Measurements from ENCODE around the gene RFPL3. TPM values are rescaled to one million over a fixed set of nuclear protein-coding genes. Genes with fewer than 3 reads are reported as not detected.
"Not testable (repeated sequence)": the region's sequence is repeated elsewhere in the genome, so short reads cannot be mapped to it uniquely, and the experiment has no call there.

The RFPL3 gene
- not detected for total RNA-seq
- polyA plus RNA-seq (ENCODE audit: insufficient read depth in 1 of 8, insufficient read length in 8 of 8, low replicate concordance in 1 of 8), result under 1 TPM in 1 of 8 donors, not detected in 7; 0.35 TPM
- long read RNA-seq, donor 1, result 0 reads
- long read RNA-seq, donor 2, result 0 reads
- long read RNA-seq, donor 3, result 0 reads
- long read RNA-seq, donor 4, result 0 reads
- long read RNA-seq, donor 5, result 0 reads
- long read RNA-seq, donor 6, result 0 reads
- long read RNA-seq, donor 7, result 0 reads
- long read RNA-seq, donor 8, result 0 reads
- long read RNA-seq, donor 9, result 0 reads
- long read RNA-seq, donor 10, result 0 reads
- long read RNA-seq, donor 11, result 0 reads

DNA sequence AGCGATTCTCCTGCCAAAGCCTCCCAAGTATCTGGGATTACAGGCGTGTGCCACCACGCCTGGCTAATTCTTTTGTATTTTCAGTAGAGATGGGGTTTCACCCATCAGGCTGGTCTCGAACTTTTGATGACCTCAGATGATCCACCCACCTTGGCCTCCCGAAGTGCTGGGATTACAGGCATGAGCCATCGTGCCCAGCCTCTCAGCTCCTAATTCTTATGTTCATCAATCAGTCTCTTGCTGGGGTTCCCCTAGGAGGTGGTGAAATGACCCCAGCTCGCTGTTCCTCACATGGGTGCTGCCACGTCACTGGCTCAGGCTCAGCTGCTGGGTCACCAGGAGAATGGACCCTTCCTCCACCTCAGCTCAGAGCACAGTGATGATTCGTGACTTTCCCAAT lies at the start of gene RFPL3:
RFPL3 (plus strand) TSS at position 301 of the 400 bp plus-strand sequence. CDS start 205 bp downstream, outside the sequence.
- WGBS (ENCODE audit: insufficient coverage), result 81% methylated on average over 6 of the region's 9 CpGs
- not testable (repeated sequence) for DNase-seq; H3K36me3 ChIP-seq (ENCODE audit: control insufficient read depth, insufficient read depth, low read length)

GRCh38 chr22:32308191-32308590 lies 49.5 kb upstream of the RFPL3 start:
- H3K36me3 ChIP-seq (ENCODE audit: control insufficient read depth, insufficient read depth, low read length), result no peaks in the 10 kb centered on the region
- WGBS (ENCODE audit: insufficient coverage), result 80% methylated on average over 5 of the region's 7 CpGs
- no peaks in the 10 kb centered on the region for H3K4me1 ChIP-seq (ENCODE audit: control insufficient read depth, insufficient read depth, low read length)
- DNase-seq, result no peak
- no peak overlapping the region for H3K27ac ChIP-seq (ENCODE audit: low read length)
- H3K9me3 ChIP-seq (replicated peaks; ENCODE audit: control insufficient read depth, low read depth, low read length), result no peaks in the 10 kb centered on the region
- H3K27me3 ChIP-seq (ENCODE audit: control insufficient read depth, insufficient read depth, low read length), result no peaks in the 10 kb centered on the region
- H3K4me3 ChIP-seq (ENCODE audit: low read length), result no peak overlapping the region

More for the DNA sequence above, at the start of gene RFPL3:
- H3K4me1 ChIP-seq (ENCODE audit: control insufficient read depth, insufficient read depth, low read length); H3K4me3 ChIP-seq (ENCODE audit: low read length); H3K9me3 ChIP-seq (replicated peaks; ENCODE audit: control insufficient read depth, low read depth, low read length); H3K27ac ChIP-seq (ENCODE audit: low read length); H3K27me3 ChIP-seq (ENCODE audit: control insufficient read depth, insufficient read depth, low read length): not testable (repeated sequence)

- H3K4me1 ChIP-seq (ENCODE audit: control insufficient read depth, insufficient read depth, low read length), result no peaks in the 10 kb centered on the region
- H3K36me3 ChIP-seq (ENCODE audit: control insufficient read depth, insufficient read depth, low read length), result no peaks in the 10 kb centered on the region
- H3K27me3 ChIP-seq (ENCODE audit: control insufficient read depth, insufficient read depth, low read length), result no peaks in the 10 kb centered on the region
- no CpG with 5 or more reads among the region's 6 CpGs for WGBS (ENCODE audit: insufficient coverage)
- no peak for DNase-seq
- no peak overlapping the region for H3K27ac ChIP-seq (ENCODE audit: low read length)
- no peaks in the 10 kb centered on the region for H3K9me3 ChIP-seq (replicated peaks; ENCODE audit: control insufficient read depth, low read depth, low read length)
- no peak overlapping the region for H3K4me3 ChIP-seq (ENCODE audit: low read length)
These were observed 48.7 kb upstream of the RFPL3 start for GRCh38 chr22:32308934-32309333.

- 37% methylated on average over 4 of the region's 9 CpGs for WGBS (ENCODE audit: insufficient coverage)
- H3K27me3 ChIP-seq (ENCODE audit: control insufficient read depth, insufficient read depth, low read length), result no peaks in the 10 kb centered on the region
These were observed 47.9 kb upstream of the RFPL3 start for GRCh38 chr22:32309585-32310251.

GRCh38 chr22:32310777-32311176 lies 46.9 kb upstream of the RFPL3 start:
- H3K4me1 ChIP-seq (ENCODE audit: control insufficient read depth, insufficient read depth, low read length), result no peaks in the 10 kb centered on the region
- WGBS (ENCODE audit: insufficient coverage), result 87% methylated on average over 5 of the region's 5 CpGs
- no peak overlapping the region for H3K4me3 ChIP-seq (ENCODE audit: low read length)
- no peak for DNase-seq
- H3K9me3 ChIP-seq (replicated peaks; ENCODE audit: control insufficient read depth, low read depth, low read length), result no peaks in the 10 kb centered on the region
- H3K27me3 ChIP-seq (ENCODE audit: control insufficient read depth, insufficient read depth, low read length), result no peaks in the 10 kb centered on the region
- H3K27ac ChIP-seq (ENCODE audit: low read length), result no peak overlapping the region
- H3K36me3 ChIP-seq (ENCODE audit: control insufficient read depth, insufficient read depth, low read length), result no peaks in the 10 kb centered on the region

More at GRCh38 chr22:32309585-32310251, 47.9 kb upstream of the RFPL3 start:
- H3K27ac ChIP-seq (ENCODE audit: low read length), result no peak overlapping the region
- H3K36me3 ChIP-seq (ENCODE audit: control insufficient read depth, insufficient read depth, low read length), result no peaks in the 10 kb centered on the region
- no peak for DNase-seq
- H3K9me3 ChIP-seq (replicated peaks; ENCODE audit: control insufficient read depth, low read depth, low read length), result no peaks in the 10 kb centered on the region
- no peaks in the 10 kb centered on the region for H3K4me1 ChIP-seq (ENCODE audit: control insufficient read depth, insufficient read depth, low read length)
- no peak overlapping the region for H3K4me3 ChIP-seq (ENCODE audit: low read length)

DNA sequence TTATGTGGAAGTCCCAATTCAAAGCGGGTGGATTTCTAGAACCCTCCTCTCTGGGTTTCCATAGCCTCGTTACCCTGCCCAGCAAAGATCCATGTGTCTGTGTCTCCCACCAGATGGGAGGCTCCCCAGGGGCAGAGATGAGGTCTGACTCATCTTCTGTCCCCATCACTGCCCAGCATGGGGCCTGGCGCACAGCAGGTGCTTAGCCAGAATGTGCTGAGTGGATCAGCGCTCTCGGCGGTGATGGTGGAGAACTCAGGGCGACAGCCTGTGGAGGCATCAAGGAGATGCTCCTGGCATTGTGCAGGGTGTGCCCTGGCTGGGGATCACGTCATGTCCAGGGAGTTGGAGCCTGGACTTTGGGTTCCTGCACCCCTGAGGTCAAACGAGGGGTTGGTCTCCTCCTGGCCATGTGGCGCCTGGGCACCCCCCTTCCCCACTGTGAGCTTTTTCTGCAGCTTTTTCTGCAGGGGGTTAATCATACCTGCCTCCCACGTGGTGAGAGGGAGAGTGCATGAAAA lies 46.1 kb upstream of the RFPL3 start:
- Histone ChIP-seq H3K36me3 (ENCODE audit: control insufficient read depth, insufficient read depth, low read length) (no peaks in the 10 kb centered on the region), H3K4me3 (ENCODE audit: low read length) (no peak overlapping the region), H3K4me1 (ENCODE audit: control insufficient read depth, insufficient read depth, low read length) (no peaks in the 10 kb centered on the region), H3K9me3 (replicated peaks; ENCODE audit: control insufficient read depth, low read depth, low read length) (no peaks in the 10 kb centered on the region), H3K27me3 (ENCODE audit: control insufficient read depth, insufficient read depth, low read length) (no peaks in the 10 kb centered on the region), H3K27ac (ENCODE audit: low read length) (no peak overlapping the region)
- no peak for DNase-seq
- WGBS (ENCODE audit: insufficient coverage), result 69% methylated on average over 8 of the region's 11 CpGs

GRCh38 chr22:32312748-32313147 lies 44.9 kb upstream of the RFPL3 start:
- H3K9me3 ChIP-seq (replicated peaks; ENCODE audit: control insufficient read depth, low read depth, low read length), result no peaks in the 10 kb centered on the region

GRCh38 chr22:32313532-32313931 lies 44.1 kb upstream of the RFPL3 start:
- Histone ChIP-seq H3K27ac (ENCODE audit: low read length) (no peak overlapping the region), H3K27me3 (ENCODE audit: control insufficient read depth, insufficient read depth, low read length) (no peaks in the 10 kb centered on the region), H3K4me1 (ENCODE audit: control insufficient read depth, insufficient read depth, low read length) (no peaks in the 10 kb centered on the region), H3K36me3 (ENCODE audit: control insufficient read depth, insufficient read depth, low read length) (no peaks in the 10 kb centered on the region), H3K9me3 (replicated peaks; ENCODE audit: control insufficient read depth, low read depth, low read length) (no peaks in the 10 kb centered on the region), H3K4me3 (ENCODE audit: low read length) (no peak overlapping the region)
- DNase-seq, result no peak

More at GRCh38 chr22:32312748-32313147, 44.9 kb upstream of the RFPL3 start:
- Histone ChIP-seq H3K4me1 (ENCODE audit: control insufficient read depth, insufficient read depth, low read length) (no peaks in the 10 kb centered on the region), H3K4me3 (ENCODE audit: low read length) (no peak overlapping the region), H3K27ac (ENCODE audit: low read length) (no peak overlapping the region), H3K27me3 (ENCODE audit: control insufficient read depth, insufficient read depth, low read length) (no peaks in the 10 kb centered on the region), H3K36me3 (ENCODE audit: control insufficient read depth, insufficient read depth, low read length) (no peaks in the 10 kb centered on the region)
- DNase-seq, result no peak
- no CpG with 5 or more reads among the region's 4 CpGs for WGBS (ENCODE audit: insufficient coverage)

GRCh38 chr22:32317524-32317923 lies 40.1 kb upstream of the RFPL3 start:
- Histone ChIP-seq H3K27ac (ENCODE audit: low read length) (no peak overlapping the region), H3K4me3 (ENCODE audit: low read length) (no peak overlapping the region), H3K27me3 (ENCODE audit: control insufficient read depth, insufficient read depth, low read length) (peaks cover 5% of the 10 kb centered on the region), H3K4me1 (ENCODE audit: control insufficient read depth, insufficient read depth, low read length) (no peaks in the 10 kb centered on the region), H3K36me3 (ENCODE audit: control insufficient read depth, insufficient read depth, low read length) (no peaks in the 10 kb centered on the region), H3K9me3 (replicated peaks; ENCODE audit: control insufficient read depth, low read depth, low read length) (no peaks in the 10 kb centered on the region)
- no CpG with 5 or more reads among the region's 1 CpG for WGBS (ENCODE audit: insufficient coverage)
- DNase-seq, result no peak

- no peaks in the 10 kb centered on the region for H3K9me3 ChIP-seq (replicated peaks; ENCODE audit: control insufficient read depth, low read depth, low read length)
- peaks cover 5% of the 10 kb centered on the region for H3K27me3 ChIP-seq (ENCODE audit: control insufficient read depth, insufficient read depth, low read length)
- 33% methylated on average over 1 of the region's 1 CpG for WGBS (ENCODE audit: insufficient coverage)
- no peak overlapping the region for H3K4me3 ChIP-seq (ENCODE audit: low read length)
- no peaks in the 10 kb centered on the region for H3K36me3 ChIP-seq (ENCODE audit: control insufficient read depth, insufficient read depth, low read length)
- no peaks in the 10 kb centered on the region for H3K4me1 ChIP-seq (ENCODE audit: control insufficient read depth, insufficient read depth, low read length)
- no peak overlapping the region for H3K27ac ChIP-seq (ENCODE audit: low read length)
- DNase-seq, result no peak
These were observed 39.3 kb upstream of the RFPL3 start for GRCh38 chr22:32318361-32318760.

Measured in muscle of leg (tissue), 16 donors.